Measurements from ENCODE around the gene CD200R1. TPM values are rescaled to one million over a fixed set of nuclear protein-coding genes. Genes with fewer than 3 reads are reported as not detected.

The CD200R1 gene
- total and polyA plus RNA-seq, 2 of the 13 experiments (the other 11 are each of a cell fraction or from before 2014, with no cell fraction given): 0.04 TPM; not detected in 1

DNA sequence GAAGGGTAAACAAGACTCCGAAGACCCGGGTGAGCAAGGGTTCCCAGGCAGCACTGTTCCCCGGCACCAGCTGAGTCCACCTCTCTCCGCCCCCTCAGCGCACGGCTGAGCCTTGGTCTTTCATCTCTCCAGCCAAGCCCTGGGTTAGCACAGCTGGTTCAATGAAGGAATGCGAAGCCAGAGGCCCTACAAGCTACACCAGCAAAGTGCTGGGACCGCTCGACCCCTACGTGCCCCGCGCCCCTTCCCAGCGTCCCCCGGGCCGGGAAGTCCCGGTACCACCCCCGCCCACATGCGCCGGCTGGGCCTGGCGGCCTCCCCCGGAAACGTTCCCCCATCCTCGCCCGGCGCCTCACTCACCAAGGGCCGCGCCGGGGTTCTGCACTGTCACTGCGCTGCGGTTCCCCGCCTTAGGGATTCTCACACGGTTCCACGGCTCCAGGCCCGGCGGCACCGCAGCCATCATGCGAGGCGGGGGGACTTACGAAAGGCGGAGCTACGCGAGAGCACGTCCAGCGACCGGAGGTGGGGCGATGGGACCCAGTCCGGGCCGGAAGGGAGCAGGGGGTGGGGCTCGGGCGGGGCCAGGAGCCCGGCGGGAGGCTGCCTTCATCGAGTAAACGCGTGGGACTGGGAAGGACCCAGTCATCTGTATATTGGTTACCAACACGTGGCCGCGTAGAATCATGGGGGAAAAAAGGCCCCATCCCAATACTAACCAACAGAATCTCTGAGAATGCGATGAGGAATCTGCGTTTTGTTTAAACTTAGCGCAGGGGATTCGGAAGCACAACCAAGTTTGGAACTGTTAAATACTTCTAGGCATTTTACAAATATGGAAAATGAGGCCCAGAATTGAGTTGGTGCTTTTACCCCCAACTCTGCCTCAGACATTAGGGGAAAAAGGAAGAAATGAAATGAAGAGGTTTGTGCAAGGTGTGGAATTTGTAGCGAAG lies 44.6 kb upstream of the CD200R1 start:
- H3K4me2 ChIP-seq (ENCODE audit: low read depth, low read length): peak overlapping the region; percentile 84
- POLR2A ChIA-PET: interaction anchor here (0.6 to 2.6 kb wide), 11 partner anchors 9 to 726 kb away, joined by 3 to 61 read pairs (median 4); partner anchors contain the start of gene GTPBP8
- 21% methylated on average over 24 of the region's 63 CpGs for WGBS (ENCODE audit: low lambda C conversion rate)
- TF ChIP-seq RBM22 (optimal IDR thresholded peaks at IDR 0.05; ENCODE audit: low read length): no peak
- no peak for TF ChIP-seq TCF7L2 (IDR thresholded peaks at IDR 0.05; ENCODE audit: low read depth, low read length)
- no peak for TF ChIP-seq ZFP62 (CRISPR knock-in tag; IDR thresholded peaks at IDR 0.05)
- peak; percentile 73 for TF ChIP-seq ZNF768 (CRISPR knock-in tag; IDR thresholded peaks at IDR 0.05)
- peak; percentile 45; the same call in 1 of the 2 replicates for TF ChIP-seq ZNF354B (CRISPR knock-in tag; IDR thresholded peaks at IDR 0.05)
- peak; percentile 20; the same call in 1 of the 2 replicates for TF ChIP-seq FOXK2 (IDR thresholded peaks at IDR 0.05)
- peak; percentile 32 for TF ChIP-seq ESRRA (CRISPR knock-in tag; IDR thresholded peaks at IDR 0.05; ENCODE audit: low read depth)
- peak; percentile 94 for TF ChIP-seq HDAC1 (CRISPR knock-in tag; IDR thresholded peaks at IDR 0.05)
- TF ChIP-seq MBNL3 (CRISPR knock-in tag; conservative IDR thresholded peaks at IDR 0.05): no peak
- no peak for TF ChIP-seq HCFC1 (IDR thresholded peaks at IDR 0.05; ENCODE audit: low read depth, low read length)
- TF ChIP-seq RBAK (CRISPR knock-in tag; IDR thresholded peaks at IDR 0.05): no peak
- peak; percentile 34; the same call in 1 of the 2 replicates for TF ChIP-seq ZNF567 (CRISPR knock-in tag; IDR thresholded peaks at IDR 0.05; ENCODE audit: borderline replicate concordance)
- TF ChIP-seq KAT7 (CRISPR knock-in tag; IDR thresholded peaks at IDR 0.05; ENCODE audit: borderline replicate concordance): peak; percentile 61; the same call in 1 of the 2 replicates
- peak; percentile 74; the same call in 1 of the 2 replicates for TF ChIP-seq BORCS8-MEF2B (CRISPR knock-in tag; IDR thresholded peaks at IDR 0.05)
- no peak for TF ChIP-seq ZNF101 (CRISPR knock-in tag; IDR thresholded peaks at IDR 0.05; ENCODE audit: borderline replicate concordance, low read depth)
- TF ChIP-seq, protein P1, sequence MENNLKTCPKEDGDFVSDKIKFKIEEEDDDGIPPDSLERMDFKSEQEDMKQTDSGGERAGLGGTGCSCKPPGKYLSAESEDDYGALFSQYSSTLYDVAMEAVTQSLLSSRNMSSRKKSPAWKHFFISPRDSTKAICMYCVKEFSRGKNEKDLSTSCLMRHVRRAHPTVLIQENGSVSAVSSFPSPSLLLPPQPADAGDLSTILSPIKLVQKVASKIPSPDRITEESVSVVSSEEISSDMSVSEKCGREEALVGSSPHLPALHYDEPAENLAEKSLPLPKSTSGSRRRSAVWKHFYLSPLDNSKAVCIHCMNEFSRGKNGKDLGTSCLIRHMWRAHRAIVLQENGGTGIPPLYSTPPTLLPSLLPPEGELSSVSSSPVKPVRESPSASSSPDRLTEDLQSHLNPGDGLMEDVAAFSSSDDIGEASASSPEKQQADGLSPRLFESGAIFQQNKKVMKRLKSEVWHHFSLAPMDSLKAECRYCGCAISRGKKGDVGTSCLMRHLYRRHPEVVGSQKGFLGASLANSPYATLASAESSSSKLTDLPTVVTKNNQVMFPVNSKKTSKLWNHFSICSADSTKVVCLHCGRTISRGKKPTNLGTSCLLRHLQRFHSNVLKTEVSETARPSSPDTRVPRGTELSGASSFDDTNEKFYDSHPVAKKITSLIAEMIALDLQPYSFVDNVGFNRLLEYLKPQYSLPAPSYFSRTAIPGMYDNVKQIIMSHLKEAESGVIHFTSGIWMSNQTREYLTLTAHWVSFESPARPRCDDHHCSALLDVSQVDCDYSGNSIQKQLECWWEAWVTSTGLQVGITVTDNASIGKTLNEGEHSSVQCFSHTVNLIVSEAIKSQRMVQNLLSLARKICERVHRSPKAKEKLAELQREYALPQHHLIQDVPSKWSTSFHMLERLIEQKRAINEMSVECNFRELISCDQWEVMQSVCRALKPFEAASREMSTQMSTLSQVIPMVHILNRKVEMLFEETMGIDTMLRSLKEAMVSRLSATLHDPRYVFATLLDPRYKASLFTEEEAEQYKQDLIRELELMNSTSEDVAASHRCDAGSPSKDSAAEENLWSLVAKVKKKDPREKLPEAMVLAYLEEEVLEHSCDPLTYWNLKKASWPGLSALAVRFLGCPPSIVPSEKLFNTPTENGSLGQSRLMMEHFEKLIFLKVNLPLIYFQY (CRISPR knock-in tag; IDR thresholded peaks at IDR 0.05; ENCODE audit: borderline replicate concordance): 0 out of 2 replicates have a peak, but pooled peaks have one; percentile 81
- TF ChIP-seq, protein P2, sequence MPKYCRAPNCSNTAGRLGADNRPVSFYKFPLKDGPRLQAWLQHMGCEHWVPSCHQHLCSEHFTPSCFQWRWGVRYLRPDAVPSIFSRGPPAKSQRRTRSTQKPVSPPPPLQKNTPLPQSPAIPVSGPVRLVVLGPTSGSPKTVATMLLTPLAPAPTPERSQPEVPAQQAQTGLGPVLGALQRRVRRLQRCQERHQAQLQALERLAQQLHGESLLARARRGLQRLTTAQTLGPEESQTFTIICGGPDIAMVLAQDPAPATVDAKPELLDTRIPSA (CRISPR knock-in tag; IDR thresholded peaks at IDR 0.05; ENCODE audit: borderline replicate concordance): no peak
- peak; percentile 84 for TF ChIP-seq TAF1 (CRISPR knock-in tag; IDR thresholded peaks at IDR 0.05)
- TF ChIP-seq, protein P3, sequence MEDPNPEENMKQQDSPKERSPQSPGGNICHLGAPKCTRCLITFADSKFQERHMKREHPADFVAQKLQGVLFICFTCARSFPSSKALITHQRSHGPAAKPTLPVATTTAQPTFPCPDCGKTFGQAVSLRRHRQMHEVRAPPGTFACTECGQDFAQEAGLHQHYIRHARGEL (CRISPR knock-in tag; IDR thresholded peaks at IDR 0.05): no peak
- TF ChIP-seq CHCHD3 (CRISPR knock-in tag; IDR thresholded peaks at IDR 0.05): peak; percentile 60; the same call in 1 of the 2 replicates

More for the DNA sequence above, 44.6 kb upstream of the CD200R1 start:
- FAIRE-seq (peak; percentile 63), DNase-seq (ENCODE audit: low spot score) (peak; percentile 81), ATAC-seq (peak; percentile 98)
- peaks cover 39% of the 10 kb centered on the region for H3K79me2 ChIP-seq (ENCODE audit: insufficient read depth, low read length)
- H3K36me3 ChIP-seq (replicated peaks in 1 of 2; ENCODE audit: control insufficient read depth in 1 of 2, insufficient read depth in 2 of 2, low read length in 2 of 2): peaks cover 5 to 23% of the 10 kb centered on the region in 2 experiments; a peak in 3 of 5 replicates
- H3K27ac ChIP-seq (ENCODE audit: extremely low read length, insufficient read depth, low read length): peak overlapping the region; percentile 92
- intact Hi-C loops (cut with micrococcal nuclease; ENCODE audit: unreplicated experiment): loop anchor here (2.0 kb wide), 1 partner anchor 29 kb away; the partner anchor contains the start of gene GTPBP8
- H3K4me1 ChIP-seq (ENCODE audit: insufficient read depth, low read length): peaks cover 24% of the 10 kb centered on the region
- H4K20me1 ChIP-seq (ENCODE audit: insufficient read depth, low read length): no peaks in the 10 kb centered on the region
- CTCF ChIA-PET (ENCODE audit: low intra/inter-chr PET ratio, low total read pairs): no interaction called here
- BruUV-seq (replicated peaks): TSS peak; percentile 58
- H3K27me3 ChIP-seq (ENCODE audit: control insufficient read depth in 1 of 2, insufficient read depth in 2 of 2, low read length in 2 of 2): no peaks in the 10 kb centered on the region; a peak in 1 of 5 replicates
- no peaks in the 10 kb centered on the region for H3K9me3 ChIP-seq (ENCODE audit: low read length)
- H3K4me3 ChIP-seq (replicated peaks in 1 of 3; ENCODE audit: insufficient read depth in 1 of 3, low read depth in 2 of 3, low read length in 3 of 3): peak overlapping the region; percentile 84 to 97 (median 96)
- in situ Hi-C loops (cut with HindIII; ENCODE audit: extremely low pct_ligation_motif_present, low pct_unique_long_range_greater_than_20kb): no loop called here
- peak overlapping the region; percentile 88 for H3K9ac ChIP-seq (ENCODE audit: insufficient read depth, low read depth, low read length)
- peak overlapping the region; percentile 93 for H2AFZ ChIP-seq (ENCODE audit: low read length)

Measured in HepG2 (cell line).